Tibial nerve (tissue), 4 donors: ENCODE results near the gene LRRC8A.

ENCODE experiments used
- EP300 ChIP-seq, 2 donors: sonication (generic); formaldehyde crosslinking; IDR thresholded peaks; one replicate each; pipeline ENCODE4 v1.6.1; 2017; ENCODE audit warnings: antibody characterized with exemption in 2 of 2, mild to moderate bottlenecking in 1 of 2
- POLR2A ChIP-seq, 2 donors: fragments of 450-650 bp; IDR thresholded peaks; one replicate each; pipeline ENCODE4 v1.6.1; 2017; ENCODE audit warnings: antibody characterized with exemption in 2 of 2, mild to moderate bottlenecking in 2 of 2, moderate library complexity in 2 of 2
- TF ChIP-seq, protein P1 (sequence below), 5 experiments: fragments of 200-600 bp in 3 of 5; fragments of 450-650 bp in 2 of 5; sonication (generic) in 3 of 5; IDR thresholded peaks; one replicate each; pipeline ENCODE4 v1.5.1; 2016 to 2019; ENCODE audit warnings: antibody characterized with exemption in 5 of 5, mild to moderate bottlenecking in 3 of 5, moderate library complexity in 2 of 5

DNA sequence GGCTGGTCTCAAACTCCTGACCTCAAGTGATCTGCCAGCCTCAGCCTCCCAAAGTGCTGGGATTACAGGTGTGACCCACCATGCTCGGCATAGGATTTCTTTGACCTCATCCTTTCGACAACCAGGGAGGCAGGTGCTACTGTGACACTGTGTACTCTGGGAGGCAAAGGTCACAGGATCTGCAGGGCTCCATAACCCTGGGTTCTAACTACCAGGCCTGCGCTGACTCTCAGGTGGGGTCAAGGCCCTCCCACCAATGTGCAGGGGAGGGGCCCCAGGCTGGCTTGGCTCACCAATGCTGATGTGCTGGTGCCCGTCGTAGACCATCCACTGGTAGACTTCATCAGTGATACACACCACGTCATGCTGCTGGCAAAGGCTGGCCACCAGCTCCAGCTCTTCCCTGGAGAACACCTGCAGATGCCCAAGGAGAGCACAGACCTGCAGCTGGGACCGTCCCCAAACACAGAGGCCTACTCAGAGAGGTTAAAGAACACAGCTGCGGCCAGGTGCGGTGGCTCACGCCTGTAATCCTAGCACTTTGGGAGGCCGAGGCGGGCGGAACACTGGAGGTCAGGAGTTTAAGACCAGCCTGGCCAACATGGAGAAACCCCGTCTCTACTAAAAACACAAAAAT lies 45.3 kb upstream of the LRRC8A start:
- TF ChIP-seq, protein P1, sequence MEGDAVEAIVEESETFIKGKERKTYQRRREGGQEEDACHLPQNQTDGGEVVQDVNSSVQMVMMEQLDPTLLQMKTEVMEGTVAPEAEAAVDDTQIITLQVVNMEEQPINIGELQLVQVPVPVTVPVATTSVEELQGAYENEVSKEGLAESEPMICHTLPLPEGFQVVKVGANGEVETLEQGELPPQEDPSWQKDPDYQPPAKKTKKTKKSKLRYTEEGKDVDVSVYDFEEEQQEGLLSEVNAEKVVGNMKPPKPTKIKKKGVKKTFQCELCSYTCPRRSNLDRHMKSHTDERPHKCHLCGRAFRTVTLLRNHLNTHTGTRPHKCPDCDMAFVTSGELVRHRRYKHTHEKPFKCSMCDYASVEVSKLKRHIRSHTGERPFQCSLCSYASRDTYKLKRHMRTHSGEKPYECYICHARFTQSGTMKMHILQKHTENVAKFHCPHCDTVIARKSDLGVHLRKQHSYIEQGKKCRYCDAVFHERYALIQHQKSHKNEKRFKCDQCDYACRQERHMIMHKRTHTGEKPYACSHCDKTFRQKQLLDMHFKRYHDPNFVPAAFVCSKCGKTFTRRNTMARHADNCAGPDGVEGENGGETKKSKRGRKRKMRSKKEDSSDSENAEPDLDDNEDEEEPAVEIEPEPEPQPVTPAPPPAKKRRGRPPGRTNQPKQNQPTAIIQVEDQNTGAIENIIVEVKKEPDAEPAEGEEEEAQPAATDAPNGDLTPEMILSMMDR (IDR thresholded peaks at IDR 0.05): no peak
- TF ChIP-seq POLR2A (IDR thresholded peaks at IDR 0.05) (no peak), EP300 (IDR thresholded peaks at IDR 0.05) (no peak)
